Activated gamma-delta T cell (primary cell): ENCODE data around the gene ZBTB7C.
"Not testable (repeated sequence)": the region's sequence is repeated elsewhere in the genome, so short reads cannot be mapped to it uniquely, and the experiment has no call there.

ENCODE experiments used
- DNase-seq: peaks from one replicate; lab custom pipeline; 2025; lab: John Stamatoyannopoulos, UW

Gene ZBTB7C

DNA sequence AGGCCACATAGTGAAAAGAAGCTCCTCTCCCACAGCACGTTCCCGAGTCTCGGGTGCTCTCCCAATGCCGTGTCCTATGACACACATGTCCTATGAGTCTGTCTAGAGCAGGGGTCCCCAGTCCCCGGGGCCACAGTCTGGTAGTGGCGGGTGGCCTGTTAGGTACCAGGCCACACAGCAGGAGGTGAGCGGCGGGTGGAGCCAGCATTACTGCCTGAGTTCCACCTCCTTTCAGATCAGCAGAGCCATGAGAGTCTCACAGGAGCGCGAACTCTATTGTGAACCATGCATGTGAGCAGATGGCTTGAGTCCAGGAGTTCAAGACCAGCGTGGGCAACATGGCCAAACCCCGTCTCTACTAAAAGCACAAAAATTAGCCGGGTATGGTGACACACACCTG, 112.6 kb downstream of the ZBTB7C start:
- no peak for DNase-seq

DNA sequence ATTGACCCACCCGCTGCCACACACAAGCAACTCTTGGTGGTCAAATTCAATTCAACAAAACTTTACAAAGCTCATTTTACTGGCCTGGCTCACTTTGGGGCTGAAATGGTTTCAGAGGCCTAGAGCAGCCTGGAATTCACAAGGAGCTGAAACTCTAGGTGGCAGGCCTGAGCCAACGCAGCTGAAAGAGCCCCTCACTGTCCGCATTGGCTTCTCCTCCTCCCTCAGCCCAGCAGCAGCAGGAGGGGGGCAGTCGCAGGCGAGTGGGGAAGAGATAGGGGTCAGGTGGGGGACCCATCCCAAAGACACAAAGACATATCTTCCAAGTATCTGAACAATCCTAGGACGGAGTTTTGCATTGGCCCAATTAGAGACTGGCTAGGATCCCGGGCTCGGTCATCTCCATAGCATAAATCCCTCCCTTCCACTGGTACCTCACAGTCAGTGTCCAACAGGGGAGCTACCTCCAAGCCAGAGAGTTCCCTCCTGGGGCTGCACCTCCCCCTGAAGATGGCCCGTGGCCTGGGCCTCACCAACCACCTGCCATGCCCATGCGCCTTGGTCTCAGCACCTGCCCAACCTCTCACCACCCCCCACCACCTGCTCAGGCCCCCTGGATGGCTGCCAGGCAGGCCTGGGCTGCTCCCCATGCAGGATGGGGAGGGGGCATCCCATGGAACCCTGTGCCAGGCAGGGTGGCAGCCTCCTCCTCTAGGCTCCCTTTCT, 113.4 kb downstream of the ZBTB7C start:
- no peak for DNase-seq

DNA sequence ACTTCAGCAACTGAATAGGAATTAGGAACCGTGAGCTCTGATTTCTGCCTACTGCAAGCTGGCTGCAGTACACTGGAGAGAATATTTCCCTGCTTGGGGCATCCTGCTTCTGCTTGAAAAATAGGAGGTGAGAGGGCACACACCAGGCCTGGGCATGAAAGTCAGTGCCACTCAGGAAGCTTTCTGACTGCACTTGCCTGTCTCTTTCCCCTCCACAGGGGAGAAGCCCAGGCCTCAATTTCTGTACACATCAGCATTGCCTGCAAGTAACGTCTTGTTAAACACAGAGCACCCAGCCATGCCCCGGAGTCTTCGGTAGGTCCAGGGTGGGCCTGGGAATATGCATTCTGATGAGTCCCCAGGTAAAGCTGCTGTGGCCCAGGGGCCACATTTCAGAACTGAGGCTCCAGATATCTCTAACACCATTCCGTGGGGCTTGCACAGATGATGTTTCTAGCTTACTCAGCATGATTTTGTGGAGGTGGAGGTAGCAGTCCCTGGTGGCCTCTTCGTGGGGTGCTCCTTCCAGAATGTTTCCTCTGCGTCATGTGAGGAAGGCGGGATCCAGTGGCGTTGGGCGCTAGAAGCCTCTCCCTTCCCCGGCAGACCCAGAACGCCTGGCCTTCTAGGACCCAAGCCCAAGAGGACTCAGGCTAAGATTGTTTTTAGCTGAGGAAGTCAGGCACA, 114.1 kb downstream of the ZBTB7C start:
- DNase-seq, result no peak

DNA sequence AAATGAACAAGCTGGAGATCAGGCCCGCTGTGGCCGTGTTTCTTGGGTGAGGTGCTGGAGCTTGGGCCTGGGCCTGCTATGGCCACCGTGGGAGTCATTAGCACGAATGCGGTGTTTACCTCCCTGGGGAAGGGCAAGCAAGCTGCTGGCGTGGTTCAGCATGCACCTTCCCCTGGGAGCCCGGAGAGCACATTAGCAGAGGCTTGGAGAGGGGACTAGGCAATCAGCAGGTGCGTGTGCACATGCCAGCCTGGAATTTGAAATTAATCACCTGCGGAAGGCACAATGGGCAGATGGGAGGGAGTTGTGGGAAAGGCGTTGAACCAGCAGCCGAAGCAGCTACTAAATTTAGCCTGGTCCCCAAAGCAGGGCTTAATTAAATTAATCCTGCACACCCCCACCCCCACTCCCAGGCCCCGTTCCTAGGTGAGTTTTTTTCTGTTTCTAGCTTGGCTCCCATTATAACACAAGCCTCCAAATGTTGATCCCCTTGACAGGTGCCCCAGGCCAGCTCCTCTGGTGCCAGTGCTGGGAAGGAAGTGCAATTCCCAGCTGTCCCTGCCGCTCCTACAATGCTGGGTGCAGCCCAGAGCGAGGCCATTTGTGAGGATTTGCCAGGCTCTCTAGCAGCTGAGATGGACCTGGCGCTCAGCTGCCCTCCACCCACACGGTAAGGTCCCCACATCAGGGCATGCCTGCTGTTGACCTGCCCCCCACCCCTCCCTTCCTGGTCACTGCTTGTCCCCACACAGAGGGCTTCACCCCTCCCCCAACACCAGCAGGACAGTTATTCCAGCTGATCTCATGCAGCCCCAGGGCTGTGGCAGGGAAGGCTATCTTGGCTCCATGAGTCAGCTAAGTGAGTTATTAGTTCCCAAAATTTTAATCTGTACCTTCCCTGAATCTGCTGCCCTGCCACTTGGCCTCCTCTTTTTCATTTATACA, 115.0 kb downstream of the ZBTB7C start:
- DNase-seq, result no peak

DNA sequence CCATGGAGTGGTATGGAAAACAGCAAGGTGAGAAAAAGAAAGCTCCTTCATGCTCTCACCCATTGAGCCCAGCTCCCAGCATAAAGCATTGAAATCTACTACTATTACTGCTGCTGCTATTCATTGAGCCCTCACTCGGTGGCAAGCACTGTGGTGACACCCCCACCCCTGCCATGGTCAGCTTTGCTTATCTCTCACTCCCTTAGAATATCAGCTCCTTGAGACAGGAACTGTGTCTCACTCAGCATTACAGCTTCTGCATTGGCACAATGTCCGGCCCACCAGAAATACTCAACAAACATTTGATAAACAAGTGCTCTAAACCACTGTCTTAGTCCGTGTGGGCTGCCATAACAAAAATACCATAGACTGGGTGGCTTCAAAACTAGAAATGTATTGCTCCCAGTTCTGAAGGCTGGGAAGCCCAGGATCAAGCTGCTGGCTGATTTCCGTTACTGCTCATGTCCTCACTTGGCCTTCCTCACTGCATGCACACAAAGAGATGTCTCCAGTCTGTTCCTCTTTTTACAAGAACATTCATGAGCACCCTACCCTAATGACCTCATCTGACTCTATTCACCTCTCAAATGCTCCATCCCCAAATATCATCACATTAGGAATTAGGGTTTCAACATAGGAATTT, 116.3 kb downstream of the ZBTB7C start:
- no peak for DNase-seq

DNA sequence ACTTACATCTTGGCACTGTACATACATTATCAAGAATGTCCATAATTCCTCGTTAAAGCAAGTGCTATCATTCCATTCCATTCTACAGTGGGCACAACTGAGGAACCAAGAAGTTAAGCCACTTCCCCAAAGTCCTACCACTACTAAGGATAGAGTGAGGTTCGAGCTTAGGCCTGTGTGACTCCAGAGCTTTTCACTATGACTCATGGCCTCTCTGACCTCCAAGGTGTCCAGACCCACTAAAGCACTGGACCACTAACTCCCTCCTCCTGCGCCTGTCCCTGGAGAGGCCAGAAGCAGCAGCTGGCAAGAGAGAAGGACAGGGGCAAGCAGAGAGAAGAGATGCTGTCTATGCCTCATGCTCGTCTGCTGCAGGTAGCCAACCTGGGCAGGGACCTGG, 117.0 kb downstream of the ZBTB7C start:
- DNase-seq, result no peak

DNA sequence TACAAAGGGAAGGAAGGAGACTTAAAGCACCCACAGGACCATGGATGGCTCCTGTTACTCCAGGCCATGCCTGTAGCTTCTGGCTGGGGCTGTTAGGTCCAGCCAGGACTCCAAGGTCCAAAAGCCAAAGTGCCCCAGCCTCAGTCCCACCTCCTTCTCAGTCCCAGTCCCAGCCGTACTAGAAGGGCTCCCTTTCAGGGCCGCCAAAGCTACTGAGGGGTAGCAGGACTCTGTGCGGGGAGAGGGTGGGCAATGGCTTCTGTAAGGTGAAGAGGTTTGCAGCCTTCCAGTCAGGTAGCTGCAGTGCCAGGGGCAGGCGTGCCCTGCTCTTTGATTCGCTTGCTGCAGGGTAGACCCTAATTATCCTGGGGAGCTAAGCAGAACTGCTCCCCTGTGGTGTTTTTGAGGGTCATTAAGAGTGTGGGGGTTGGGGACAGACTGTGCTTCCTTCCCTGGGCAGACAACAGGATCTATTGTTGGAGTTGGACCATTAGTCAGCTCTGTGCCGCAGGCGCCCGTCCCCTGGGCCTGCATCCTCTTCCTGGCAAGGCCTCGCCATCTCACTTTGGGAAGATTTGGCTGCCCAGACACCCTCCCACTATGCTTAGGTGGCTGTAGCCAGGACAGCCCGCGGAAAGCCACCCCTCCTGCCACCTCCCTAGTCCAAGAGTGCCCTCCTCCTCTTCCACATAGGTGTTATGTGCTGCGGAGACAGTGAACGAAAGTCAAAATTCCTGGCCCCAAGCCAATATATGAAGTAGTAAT, 118.8 kb downstream of the ZBTB7C start:
- no peak for DNase-seq

DNA sequence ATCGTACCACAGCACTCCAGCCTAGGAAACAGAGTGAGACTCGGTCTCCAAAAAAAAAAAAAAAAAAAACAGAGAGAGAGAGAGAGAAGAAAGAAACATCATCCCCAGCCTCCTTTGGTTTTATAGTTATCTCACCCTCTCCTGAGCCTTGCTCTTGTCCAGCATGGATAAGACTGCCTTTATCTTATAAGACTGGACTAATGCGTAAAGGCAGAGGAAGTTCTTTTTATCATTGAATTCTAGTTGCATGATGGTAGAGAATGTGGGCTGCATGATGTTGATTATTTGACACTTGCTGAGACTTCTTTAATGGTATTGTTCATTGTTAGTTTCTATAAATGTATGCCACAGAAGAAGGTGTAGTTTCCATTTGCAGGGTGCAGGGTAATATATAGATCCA, 124.4 kb downstream of the ZBTB7C start:
- DNase-seq, result no peak

DNA sequence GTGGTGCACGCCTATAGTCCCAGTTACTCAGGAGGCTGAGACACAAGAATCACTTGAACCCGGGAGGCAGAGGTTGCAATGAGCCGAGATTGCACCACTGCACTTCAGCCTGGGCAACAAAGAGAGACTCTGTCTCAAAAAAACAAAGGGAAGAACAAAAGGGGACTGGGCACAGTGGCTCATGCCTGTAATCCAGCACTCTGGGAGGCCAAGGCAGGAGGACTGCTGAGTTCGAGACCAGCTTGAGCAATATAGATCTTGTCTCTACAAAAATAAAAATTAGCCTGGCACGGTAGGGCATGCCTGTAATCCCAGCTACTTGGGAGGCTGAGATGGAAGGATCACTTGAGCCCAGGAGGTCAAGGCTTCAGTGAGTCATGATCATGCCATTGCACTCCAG, 125.2 kb downstream of the ZBTB7C start:
- not testable (repeated sequence) for DNase-seq

DNA sequence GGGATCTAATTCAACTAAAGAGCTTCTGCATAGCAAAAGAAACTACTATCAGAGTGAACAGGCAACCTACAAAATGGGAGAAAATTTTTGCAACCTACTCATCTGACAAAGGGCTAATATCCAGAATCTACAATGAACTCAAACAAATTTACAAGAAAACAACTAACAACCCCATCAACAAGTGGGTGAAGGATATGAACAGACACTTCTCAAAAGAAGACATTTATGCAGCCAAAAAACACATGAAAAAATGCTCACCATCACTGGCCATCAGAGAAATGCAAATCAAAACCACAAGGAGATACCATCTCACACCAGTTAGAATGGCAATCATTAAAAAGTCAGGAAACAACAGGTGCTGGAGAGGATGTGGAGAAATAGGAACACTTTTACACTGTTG, 127.7 kb downstream of the ZBTB7C start:
- DNase-seq, result not testable (repeated sequence)

DNA sequence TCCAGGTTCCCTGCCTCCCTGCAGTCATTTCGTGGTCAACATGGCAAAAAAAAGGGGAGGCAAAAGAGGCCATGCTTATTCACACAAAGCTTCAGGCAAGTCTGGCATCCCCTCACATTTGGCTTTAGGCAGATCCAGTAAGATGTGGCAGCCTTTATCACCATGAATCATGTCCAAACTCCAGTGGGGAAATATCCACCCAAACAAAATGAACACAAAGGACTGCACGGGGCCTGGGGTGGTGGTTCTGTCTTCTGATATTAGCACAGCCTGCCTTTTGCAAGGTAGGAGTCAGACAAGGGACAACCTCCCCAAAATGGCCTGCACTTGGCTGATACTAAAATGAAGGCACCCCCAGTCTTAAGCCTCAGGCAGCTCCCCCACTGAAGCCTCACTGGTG, 129.9 kb downstream of the ZBTB7C start:
- no peak for DNase-seq

DNA sequence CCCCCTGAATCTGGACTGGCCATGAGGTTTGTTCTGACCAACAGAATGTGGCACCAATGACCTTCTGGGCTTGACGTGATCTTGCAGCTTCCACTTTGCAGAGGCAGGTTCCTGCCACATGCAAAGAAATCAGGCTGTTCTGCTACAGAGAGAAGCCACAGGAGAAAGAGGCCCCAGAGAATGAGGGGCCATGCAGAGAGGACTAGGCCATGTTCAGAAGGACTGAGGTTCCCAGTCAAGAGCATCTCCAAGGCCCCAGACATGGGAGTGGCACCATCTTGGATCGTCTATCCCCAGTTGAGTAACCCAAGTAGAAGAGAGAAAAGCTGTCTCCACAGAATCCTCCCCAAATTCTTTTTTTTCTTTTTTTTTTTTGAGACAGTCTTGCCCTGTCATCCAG, 131.1 kb downstream of the ZBTB7C start:
- no peak for DNase-seq

DNA sequence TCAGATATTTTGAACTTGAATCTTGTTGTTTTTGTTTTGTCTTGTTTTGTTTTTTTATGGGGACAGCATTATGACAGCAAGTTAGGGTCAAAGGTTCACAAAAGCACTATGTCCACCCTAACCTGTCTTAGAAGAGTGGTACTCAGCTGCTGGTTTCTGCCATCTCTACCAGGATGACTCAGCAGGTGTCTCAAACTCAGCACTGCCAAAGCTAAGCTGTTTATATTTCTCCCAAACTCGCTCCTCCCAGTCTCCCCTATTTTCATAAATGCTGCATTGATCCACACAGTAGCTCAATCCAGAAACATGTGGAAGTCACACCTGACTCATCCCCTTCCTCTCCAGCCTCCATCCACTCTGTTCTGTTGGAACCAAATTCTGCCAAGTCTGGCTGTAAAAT, 134.9 kb downstream of the ZBTB7C start:
- DNase-seq, result no peak

DNA sequence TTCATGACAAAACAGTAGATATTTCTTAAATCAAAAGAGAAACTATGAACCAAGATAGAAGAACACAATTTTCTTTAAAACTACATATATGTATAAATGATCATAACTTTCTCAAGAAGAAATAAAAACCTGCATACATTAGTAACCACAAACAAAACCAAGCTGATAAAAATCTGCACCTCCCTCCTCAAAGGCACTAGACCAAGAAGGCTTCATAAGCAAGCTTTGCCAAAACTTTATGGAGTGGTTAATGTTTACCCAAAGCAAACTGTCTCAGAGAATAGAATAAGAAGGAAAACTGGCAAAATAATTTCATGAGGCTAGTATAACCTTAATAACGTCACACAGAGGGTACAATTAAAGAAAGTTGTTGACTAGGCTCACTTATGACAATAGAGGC, 138.3 kb downstream of the ZBTB7C start:
- no peak for DNase-seq

DNA sequence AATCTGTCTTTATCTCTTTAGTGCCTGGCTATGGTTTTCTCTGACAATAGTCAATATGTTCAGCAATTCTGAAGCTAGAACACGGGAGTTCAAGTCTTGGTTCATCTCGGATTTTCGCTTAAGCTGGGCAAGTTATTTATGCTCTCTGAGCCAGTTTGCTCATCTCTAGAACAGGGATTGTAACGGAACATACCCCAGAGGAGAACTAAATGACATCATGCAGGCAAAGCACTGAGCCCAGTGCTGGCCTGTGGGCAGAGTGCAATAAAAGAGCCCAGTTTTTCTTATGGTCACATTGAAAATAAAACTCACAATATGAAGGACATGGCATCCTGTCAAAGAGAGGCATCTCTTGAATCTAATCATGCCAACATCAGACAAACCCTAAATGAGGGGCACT, 143.9 kb downstream of the ZBTB7C start:
- DNase-seq, result no peak

DNA sequence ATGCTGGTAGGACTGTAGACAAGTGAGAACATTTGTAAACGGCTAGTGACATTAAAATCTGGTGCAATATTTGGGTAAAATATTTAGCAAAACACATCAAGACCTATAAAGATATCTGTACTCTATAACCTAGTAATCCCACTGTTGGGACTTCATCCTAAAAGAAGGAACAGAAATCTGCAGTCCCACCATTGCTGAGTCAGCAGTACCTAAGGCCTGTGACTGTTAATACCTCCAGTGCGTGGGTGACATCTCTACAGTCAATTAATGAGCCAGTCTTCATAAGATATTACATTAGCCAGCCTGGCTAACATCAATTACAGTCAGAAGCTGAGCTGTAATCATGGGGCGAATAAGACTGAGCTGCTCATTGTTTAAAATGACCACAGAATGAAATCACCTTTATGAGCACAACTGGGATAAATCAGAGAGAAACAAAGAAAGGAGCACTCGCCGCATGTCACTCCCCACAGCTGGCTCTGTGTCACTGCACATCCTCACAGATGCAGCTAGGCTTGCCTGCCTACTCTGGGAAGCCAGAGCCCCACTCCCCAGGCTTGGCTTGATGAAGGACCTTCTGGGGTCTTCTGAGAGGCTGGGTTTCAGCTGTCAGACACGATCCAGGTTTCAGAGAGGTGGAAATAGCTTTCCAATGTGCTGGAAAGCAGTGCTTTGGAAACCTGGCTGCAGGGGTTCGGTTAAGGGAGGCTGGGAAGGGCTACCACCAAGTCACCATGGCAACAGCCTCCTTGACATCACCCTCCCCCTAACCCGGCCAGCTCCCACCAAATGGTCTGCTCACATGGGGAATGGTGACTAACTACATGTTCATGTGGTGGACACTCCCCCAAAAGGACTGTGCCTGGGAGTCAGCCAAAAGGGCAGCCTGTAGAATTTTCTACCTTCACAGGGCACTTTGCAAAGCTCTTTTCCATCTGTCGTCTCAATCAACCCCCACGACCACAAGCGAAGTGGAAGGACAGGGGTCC, 145.0 kb downstream of the ZBTB7C start:
- DNase-seq, result no peak

DNA sequence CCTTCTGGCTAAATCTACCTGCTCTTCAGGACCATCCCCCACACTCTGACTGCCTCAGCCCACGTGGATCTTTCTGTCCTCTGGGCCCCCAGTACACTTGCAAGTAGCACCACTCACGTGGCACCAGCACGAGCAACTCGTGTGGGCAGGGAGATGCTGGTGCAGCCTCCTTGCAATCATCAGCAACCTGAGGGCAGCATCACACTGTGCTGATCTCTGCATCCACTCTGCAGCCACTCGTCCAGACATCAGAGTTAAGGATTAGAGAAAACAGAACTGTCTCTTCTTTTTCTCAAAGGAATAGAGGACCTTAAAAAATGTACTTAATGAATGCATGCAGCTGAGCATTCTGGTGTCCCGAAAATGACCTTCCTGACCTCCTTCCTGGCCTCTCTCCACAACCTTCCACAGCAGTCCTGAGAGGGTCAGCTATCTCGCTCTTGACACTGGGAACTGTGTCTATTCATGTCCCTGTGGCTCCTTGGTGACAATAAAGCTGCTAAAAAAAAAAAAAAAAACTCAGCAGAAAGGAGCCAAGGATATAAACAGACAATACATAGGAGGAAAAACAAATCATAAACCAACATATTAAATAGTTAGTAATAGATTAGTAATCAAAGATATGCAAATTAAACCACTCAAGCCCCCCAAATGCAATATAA, 145.9 kb downstream of the ZBTB7C start:
- DNase-seq, result no peak

DNA sequence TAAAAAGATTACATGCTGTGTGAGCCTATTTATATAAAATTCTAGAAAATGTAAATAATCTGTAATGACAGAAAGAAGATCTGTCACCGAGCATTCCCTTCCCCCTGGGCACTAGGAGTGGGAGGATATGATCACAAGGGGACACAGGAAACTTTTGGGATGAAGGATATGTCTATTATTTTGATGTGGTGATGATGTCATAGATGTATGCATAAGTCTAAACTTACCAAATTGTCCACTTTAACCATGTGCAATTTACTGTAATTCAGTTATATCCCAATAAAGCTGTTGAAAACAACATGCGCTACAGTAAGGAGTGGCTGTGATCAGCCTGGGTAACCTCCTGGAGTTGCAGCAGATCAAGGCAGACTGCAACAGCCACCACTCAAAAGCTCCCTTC, 148.9 kb downstream of the ZBTB7C start:
- DNase-seq, result no peak

DNA sequence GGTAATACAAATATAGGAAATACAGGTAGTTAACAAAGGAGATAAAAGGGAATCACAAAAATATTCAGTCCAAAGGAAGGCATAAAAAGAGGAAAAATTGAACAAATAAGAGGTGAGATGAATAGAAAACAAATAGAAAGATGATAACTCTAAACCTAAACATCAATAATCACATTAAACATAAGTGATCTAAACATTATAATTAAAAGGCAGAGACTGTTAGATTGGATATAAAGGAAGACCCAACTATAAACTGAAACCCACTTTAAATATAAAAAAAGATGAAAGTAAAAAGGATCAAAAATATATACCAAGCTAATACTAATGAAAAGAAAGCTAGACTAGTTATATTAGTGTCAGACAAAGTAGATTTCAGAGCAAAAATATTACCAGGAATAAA, 152.3 kb downstream of the ZBTB7C start:
- no peak for DNase-seq
